Transverse colon (tissue), 4 donors: Measurements from ENCODE around the gene ADH1B. TPM values are rescaled to one million over a fixed set of nuclear protein-coding genes. Genes with fewer than 3 reads are reported as not detected.

Experiments
- DNase-seq: peaks from one replicate; pipeline ENCODE4 v3.0.0-alpha.2; 2019
- H3K27ac ChIP-seq, 4 donors: fragments of 200-600 bp; sonication (generic); 2 replicates each; pipeline ENCODE4 v1.5.1; 2016 to 2018; ENCODE audit warnings: inconsistent platforms in 4 of 4
- H3K27me3 ChIP-seq: fragments of 200-600 bp; sonication (generic); 2 replicates; pipeline ENCODE4 v1.5.1; 2017; ENCODE audit warnings: inconsistent platforms
- H3K36me3 ChIP-seq, 4 donors: fragments of 200-600 bp; sonication (generic); 2 replicates each; pipeline ENCODE4 v1.5.1; 2017 to 2019; ENCODE audit warnings: inconsistent platforms in 4 of 4
- H3K4me1 ChIP-seq, 4 donors: fragments of 200-600 bp; sonication (generic); 2 replicates each; pipeline ENCODE4 v1.5.1; 2017 to 2020; ENCODE audit warnings: inconsistent platforms in 4 of 4
- H3K4me3 ChIP-seq, 4 donors: fragments of 200-600 bp; sonication (generic); 1 replicate in 1 of 4; 2 replicates in 3 of 4; pipeline versions ENCODE4 v1.5.1 to v1.6.1; 2017 to 2019; ENCODE audit warnings: inconsistent platforms in 4 of 4
- H3K9me3 ChIP-seq, 2 donors: fragments of 200-600 bp; sonication (generic); 2 replicates each; pipeline ENCODE4 v1.5.1; 2017 to 2019; ENCODE audit warnings: inconsistent platforms in 2 of 2
- EP300 ChIP-seq: sonication (generic); formaldehyde crosslinking; IDR thresholded peaks from one replicate; pipeline ENCODE4 v1.6.1; 2017; ENCODE audit warnings: antibody characterized with exemption, low read depth
- POLR2A ChIP-seq: fragments of 450-650 bp; IDR thresholded peaks from one replicate; pipeline ENCODE4 v1.6.1; 2016; ENCODE audit warnings: antibody characterized with exemption, mild to moderate bottlenecking, moderate library complexity
- POLR2AphosphoS5 ChIP-seq, 3 donors: sonication (generic); formaldehyde crosslinking; IDR thresholded peaks; one replicate each; pipeline ENCODE4 v1.6.1; 2016; ENCODE audit warnings: antibody characterized with exemption in 3 of 3
- WGBS, 2 donors: methylation state at CpG; one replicate each; pipeline ENCODE4 v1.1.5; 2018; ENCODE audit warnings: low coverage in 1 of 2; 5-methylcytosine and 5-hydroxymethylcytosine counted together
- in situ Hi-C, 4 donors: fragments of 200-750 bp; cut with MboI; loops; one replicate each; pipeline versions ENCODE4 v1.15.0 to v1.15.1; 2017; ENCODE audit warnings: low sequenced_read_pairs in 3 of 4, low pct_ligation_motif_present in 1 of 4, low pct_unique_long_range_greater_than_20kb in 1 of 4
- intact Hi-C: fragments of 100-400 bp; cut with DNase I; formaldehyde crosslinking; loops from one replicate; pipeline ENCODE4 v1.15.1; 2023; ENCODE audit warnings: low total_unique reads
- total RNA-seq, 4 donors: library from RNA; depleted of rRNA; stranded (reverse); fragments of >200 nt; gene quantifications; one replicate each; pipeline ENCODE4 v1.1.0, GENCODE V29; 2016
- TF ChIP-seq, protein P1 (sequence below), 5 experiments: fragments of 200-600 bp in 3 of 5; fragments of 450-650 bp in 2 of 5; sonication (generic) in 3 of 5; IDR thresholded peaks; 1 replicate in 2 of 5; 2 replicates in 3 of 5; pipeline ENCODE4 v1.5.1; 2016 to 2017; ENCODE audit warnings: antibody characterized with exemption in 5 of 5, inconsistent platforms in 3 of 5, mild to moderate bottlenecking in 2 of 5, moderate library complexity in 1 of 5

ADH1B gene
- total RNA-seq, 4 donors from 2014 or later: 64.3 to 318 (median 114) TPM

DNA sequence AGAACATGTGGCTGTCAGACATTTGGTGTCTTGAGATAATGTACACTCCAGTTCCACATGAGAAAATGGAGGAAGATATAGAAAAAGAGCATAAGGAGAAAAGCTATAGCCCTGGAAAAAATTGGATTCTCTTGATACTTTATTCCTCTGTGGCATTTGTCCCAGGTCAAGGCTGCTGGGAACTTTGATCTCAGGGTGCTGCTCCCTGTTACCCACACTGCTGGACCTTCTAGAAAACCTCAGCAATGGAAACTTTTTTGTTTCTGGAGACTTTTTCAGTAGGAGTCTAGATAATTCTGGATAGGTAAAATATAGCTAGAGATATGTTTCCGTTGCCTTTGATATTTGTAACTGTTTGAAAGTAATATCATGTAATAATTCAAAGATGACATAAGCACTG lies 20.2 kb upstream of the ADH1B start:
- peaks cover 0 to 5% (median 1%) of the 10 kb centered on the region in 4 donors for H3K36me3 ChIP-seq
- TF ChIP-seq, protein P1, sequence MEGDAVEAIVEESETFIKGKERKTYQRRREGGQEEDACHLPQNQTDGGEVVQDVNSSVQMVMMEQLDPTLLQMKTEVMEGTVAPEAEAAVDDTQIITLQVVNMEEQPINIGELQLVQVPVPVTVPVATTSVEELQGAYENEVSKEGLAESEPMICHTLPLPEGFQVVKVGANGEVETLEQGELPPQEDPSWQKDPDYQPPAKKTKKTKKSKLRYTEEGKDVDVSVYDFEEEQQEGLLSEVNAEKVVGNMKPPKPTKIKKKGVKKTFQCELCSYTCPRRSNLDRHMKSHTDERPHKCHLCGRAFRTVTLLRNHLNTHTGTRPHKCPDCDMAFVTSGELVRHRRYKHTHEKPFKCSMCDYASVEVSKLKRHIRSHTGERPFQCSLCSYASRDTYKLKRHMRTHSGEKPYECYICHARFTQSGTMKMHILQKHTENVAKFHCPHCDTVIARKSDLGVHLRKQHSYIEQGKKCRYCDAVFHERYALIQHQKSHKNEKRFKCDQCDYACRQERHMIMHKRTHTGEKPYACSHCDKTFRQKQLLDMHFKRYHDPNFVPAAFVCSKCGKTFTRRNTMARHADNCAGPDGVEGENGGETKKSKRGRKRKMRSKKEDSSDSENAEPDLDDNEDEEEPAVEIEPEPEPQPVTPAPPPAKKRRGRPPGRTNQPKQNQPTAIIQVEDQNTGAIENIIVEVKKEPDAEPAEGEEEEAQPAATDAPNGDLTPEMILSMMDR (IDR thresholded peaks at IDR 0.05): no peak
- TF ChIP-seq EP300 (no peak), POLR2AphosphoS5 (IDR thresholded peaks at IDR 0.05) (no peak), POLR2A (no peak)
- H3K4me3 ChIP-seq: no peak overlapping the region
- intact Hi-C loops (no loop called here), in situ Hi-C loops (no loop called here)
- 80 to 89% methylated on average over 1 of the region's 1 CpG for WGBS, 2 donors
- no peaks in the 10 kb centered on the region for H3K4me1 ChIP-seq
- no peaks in the 10 kb centered on the region for H3K27me3 ChIP-seq
- no peak for DNase-seq
- no peaks in the 10 kb centered on the region for H3K9me3 ChIP-seq
- no peak overlapping the region for H3K27ac ChIP-seq

DNA sequence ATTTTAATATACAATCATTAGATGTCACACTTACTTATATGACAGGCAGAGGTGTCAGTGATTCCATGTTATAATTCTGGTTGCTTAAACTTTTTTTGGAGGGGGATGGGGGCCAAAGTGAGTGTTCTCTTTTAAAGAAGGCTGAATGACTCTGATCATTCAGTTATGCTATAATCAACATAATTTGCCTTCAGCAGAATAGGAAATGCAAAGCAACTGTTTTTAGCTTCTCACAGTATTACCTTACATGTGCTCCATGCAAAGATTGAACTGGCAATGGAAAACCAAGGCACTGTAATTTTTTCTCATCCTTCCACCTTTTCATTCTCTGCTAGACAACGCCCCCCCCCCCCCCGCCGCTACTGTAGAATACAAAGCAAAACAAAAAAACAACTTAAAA lies 18.0 kb upstream of the ADH1B start:
- H3K4me1 ChIP-seq: no peaks in the 10 kb centered on the region
- no peaks in the 10 kb centered on the region for H3K9me3 ChIP-seq
- no peak overlapping the region for H3K4me3 ChIP-seq
- 90% methylated on average over 3 of the region's 3 CpGs; no CpG with 5 or more reads in 1 of the 2 donors for WGBS, 2 donors
- no peak for DNase-seq
- no peak overlapping the region for H3K27ac ChIP-seq
- no peak for TF ChIP-seq POLR2AphosphoS5 (IDR thresholded peaks at IDR 0.05)
- TF ChIP-seq, protein P1 (IDR thresholded peaks at IDR 0.05): no peak
- TF ChIP-seq POLR2A: no peak
- TF ChIP-seq EP300: no peak
- in situ Hi-C loops (no loop called here), intact Hi-C loops (no loop called here)
- H3K36me3 ChIP-seq: peaks cover 0 to 5% (median 0%) of the 10 kb centered on the region in 4 donors
- H3K27me3 ChIP-seq: no peaks in the 10 kb centered on the region

DNA sequence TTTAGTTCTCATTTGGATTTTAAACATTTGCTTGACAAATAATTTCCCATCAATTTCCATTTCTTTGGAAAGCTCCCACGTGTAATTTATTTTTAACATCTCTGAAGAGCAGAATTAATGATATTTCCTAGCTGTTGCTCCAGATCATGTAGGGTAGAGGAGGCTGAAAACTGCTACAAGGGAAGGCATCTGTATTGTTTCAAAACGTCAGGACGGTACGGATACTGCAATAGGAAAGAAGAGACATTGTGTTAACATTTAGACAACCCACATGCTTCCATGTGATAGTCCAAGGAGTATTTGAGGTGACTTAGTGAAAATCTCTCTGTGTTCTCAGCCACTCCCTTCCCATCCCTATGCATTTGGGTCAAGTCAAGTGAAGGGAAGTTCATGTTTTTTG lies 15.4 kb upstream of the ADH1B start:
- Histone ChIP-seq H3K36me3 (peaks cover 0 to 1% (median 0%) of the 10 kb centered on the region in 4 donors), H3K9me3 (no peaks in the 10 kb centered on the region), H3K4me3 (no peak overlapping the region), H3K27me3 (no peaks in the 10 kb centered on the region), H3K4me1 (no peaks in the 10 kb centered on the region), H3K27ac (no peak overlapping the region)
- intact Hi-C loops: no loop called here
- TF ChIP-seq POLR2AphosphoS5 (IDR thresholded peaks at IDR 0.05): peak in 1 of 3 donors; percentile 38
- TF ChIP-seq, protein P1 (IDR thresholded peaks at IDR 0.05): no peak
- no peak for DNase-seq
- WGBS, 2 donors: 62 to 70% methylated on average over 4 of the region's 4 CpGs
- in situ Hi-C loops: no loop called here

DNA sequence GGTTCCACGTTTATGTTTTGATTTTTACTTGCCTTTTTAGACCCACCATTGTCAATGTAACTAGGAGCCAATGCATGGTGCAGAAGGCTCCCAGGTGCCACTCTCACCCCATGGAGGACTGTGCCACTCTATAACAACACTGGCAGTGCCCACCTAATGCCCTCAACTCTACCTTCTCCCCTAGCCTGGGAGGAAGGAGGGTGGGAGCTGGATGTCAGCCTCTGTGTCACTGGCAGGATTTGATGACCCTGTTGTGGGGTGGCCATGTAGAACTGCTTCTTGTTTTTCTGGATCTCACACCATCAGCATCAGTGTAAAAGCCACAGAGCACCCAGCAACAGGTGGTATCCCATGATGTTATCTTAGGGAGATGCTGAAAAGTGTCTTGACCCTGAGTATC lies 13.7 kb upstream of the ADH1B start:
- in situ Hi-C loops: no loop called here
- intact Hi-C loops: no loop called here
- Histone ChIP-seq H3K9me3 (no peaks in the 10 kb centered on the region), H3K27ac (no peak overlapping the region), H3K27me3 (no peaks in the 10 kb centered on the region), H3K4me1 (no peaks in the 10 kb centered on the region), H3K36me3 (no peaks in the 10 kb centered on the region), H3K4me3 (no peak overlapping the region)
- DNase-seq: no peak
- WGBS, 2 donors: 56% methylated on average over 1 of the region's 1 CpG; no CpG with 5 or more reads in 1 of the 2 donors
- TF ChIP-seq POLR2A (no peak), POLR2AphosphoS5 (IDR thresholded peaks at IDR 0.05) (no peak), EP300 (no peak)
- TF ChIP-seq, protein P1 (IDR thresholded peaks at IDR 0.05): no peak
